DMS79 treated with DMSO at 0.1 percent for 48 hours (cell line): Measurements from ENCODE around the gene RAD51C.
"Not testable (repeated sequence)": the region's sequence is repeated elsewhere in the genome, so short reads cannot be mapped to it uniquely, and the experiment has no call there.

Experiments used
- DNase-seq: peaks from one replicate; lab custom pipeline; 2025; lab: John Stamatoyannopoulos, UW

RAD51C gene

GRCh38 chr17:58692239-58693055, at the start of gene RAD51C:
TSS of gene RAD51C (plus strand) at chr17:58692602. CDS start at chr17:58692644, 42 bp downstream.
- DNase-seq = peak; percentile 49

GRCh38 chr17:58643147-58643546, 49.3 kb upstream of the RAD51C start:
- no peak for DNase-seq

GRCh38 chr17:58648236-58648635, 44.2 kb upstream of the RAD51C start:
- no peak for DNase-seq

GRCh38 chr17:58657962-58658803, 34.2 kb upstream of the RAD51C start:
- DNase-seq = not testable (repeated sequence)

- DNase-seq = peak; percentile 89
These were observed 33.3 kb upstream of the RAD51C start for GRCh38 chr17:58658804-58659713.

- DNase-seq = not testable (repeated sequence)
These were observed 32.7 kb upstream of the RAD51C start for GRCh38 chr17:58659714-58660084.

- DNase-seq = no peak
These were observed 31.8 kb upstream of the RAD51C start for GRCh38 chr17:58660621-58661020.

- DNase-seq = no peak
These were observed 30.9 kb upstream of the RAD51C start for GRCh38 chr17:58661499-58661898.

- no peak for DNase-seq
These were observed 28.1 kb upstream of the RAD51C start for GRCh38 chr17:58664302-58664701.

GRCh38 chr17:58665946-58666857, 26.2 kb upstream of the RAD51C start:
- DNase-seq = no peak

GRCh38 chr17:58666858-58667267, 25.5 kb upstream of the RAD51C start:
- no peak for DNase-seq

- no peak for DNase-seq
These were observed 24.3 kb upstream of the RAD51C start for GRCh38 chr17:58667934-58668597.

GRCh38 chr17:58668598-58668935, 23.8 kb upstream of the RAD51C start:
- no peak for DNase-seq

GRCh38 chr17:58669853-58670252, 22.5 kb upstream of the RAD51C start:
- no peak for DNase-seq

GRCh38 chr17:58671969-58672368, 20.4 kb upstream of the RAD51C start:
- DNase-seq = no peak

- DNase-seq = no peak
These were observed 15.1 kb upstream of the RAD51C start for GRCh38 chr17:58677194-58677880.

GRCh38 chr17:58678287-58678686, 14.1 kb upstream of the RAD51C start:
- not testable (repeated sequence) for DNase-seq

- DNase-seq = no peak
These were observed 13.0 kb upstream of the RAD51C start for GRCh38 chr17:58679263-58680037.

GRCh38 chr17:58680038-58680369, 12.4 kb upstream of the RAD51C start:
- DNase-seq = no peak
